GM12891 (cell line): ENCODE measurements around the gene FMC1.

Source experiments
- PAX5 ChIP-seq: IDR thresholded peaks from 2 replicates; pipeline ENCODE4 v1.6.1; 2011; ENCODE audit warnings: low read length, moderate library complexity, mild to moderate bottlenecking; ENCODE audit not compliant: insufficient read depth, severe bottlenecking
- POLR2A ChIP-seq: IDR thresholded peaks from 2 replicates; pipeline ENCODE4 v1.6.1; 2011; ENCODE audit warnings: low read depth, low read length, control low read depth
- POLR2AphosphoS5 ChIP-seq: IDR thresholded peaks from 2 replicates; pipeline ENCODE4 v1.6.1; 2011; ENCODE audit warnings: low read depth, low read length, control low read depth
- TAF1 ChIP-seq: IDR thresholded peaks from 2 replicates; pipeline ENCODE4 v1.6.1; 2011; ENCODE audit warnings: low read depth, low read length, control low read depth

DNA sequence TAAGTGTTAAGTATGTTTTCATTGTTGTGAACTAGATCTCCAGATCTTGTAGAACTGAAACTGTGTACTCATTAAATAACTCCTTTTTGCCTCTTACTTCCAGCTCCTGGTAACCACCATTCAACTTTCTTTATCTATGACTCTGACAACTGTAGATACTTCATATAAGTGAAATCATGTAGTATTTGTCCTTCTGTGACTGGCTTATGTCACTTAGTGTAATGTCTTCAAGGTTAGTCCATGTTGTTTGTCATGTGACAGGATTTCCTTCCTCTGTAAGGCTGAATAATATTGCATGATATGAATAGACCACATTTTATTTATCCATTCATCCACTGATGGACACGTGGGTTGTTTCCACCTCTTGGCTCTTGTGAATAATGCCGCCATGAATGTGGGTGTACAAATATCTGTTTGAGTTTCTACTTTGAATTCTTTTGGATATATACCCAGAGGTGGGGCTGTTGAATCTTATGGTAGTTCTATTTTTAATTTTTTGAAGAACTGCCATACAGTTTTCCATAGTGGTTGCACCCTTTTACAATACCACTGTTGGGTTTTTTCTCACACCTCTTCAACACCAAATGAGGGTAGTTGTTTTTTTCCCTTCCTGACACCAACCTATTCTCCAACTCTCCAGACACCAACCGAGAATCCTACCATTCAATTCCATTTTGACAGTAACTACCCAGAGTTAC is 10.7 kb upstream of the FMC1 start:
- TF ChIP-seq POLR2A (no peak), POLR2AphosphoS5 (no peak), TAF1 (no peak), PAX5 (no peak)
